GM21367 (cell line): ENCODE results near the gene HOXA4.

Source experiments
- ATAC-seq: cut with Tn5 transposase; IDR thresholded peaks from one replicate; pipeline ENCODE4 v1.9.1; 2021; ENCODE audit not compliant: unreplicated experiment

Gene HOXA4

GRCh38 chr7:27095050-27095896, 35.3 kb downstream of the HOXA4 start:
- no peak for ATAC-seq

GRCh38 chr7:27094304-27095049, 36.1 kb downstream of the HOXA4 start:
- ATAC-seq, result no peak

GRCh38 chr7:27093184-27093895, 37.2 kb downstream of the HOXA4 start:
- no peak for ATAC-seq

- ATAC-seq, result no peak
Measured at GRCh38 chr7:27092819-27093110, 37.8 kb downstream of the HOXA4 start.

- ATAC-seq, result no peak
Measured at GRCh38 chr7:27091941-27092818, 38.4 kb downstream of the HOXA4 start.

- no peak for ATAC-seq
Measured at GRCh38 chr7:27091105-27091504, 39.5 kb downstream of the HOXA4 start.

GRCh38 chr7:27088002-27088922, 42.3 kb downstream of the HOXA4 start:
- ATAC-seq, result no peak

GRCh38 chr7:27083646-27084045, 46.9 kb downstream of the HOXA4 start:
- no peak for ATAC-seq

- ATAC-seq, result no peak
Measured at GRCh38 chr7:27082171-27082570, 48.4 kb downstream of the HOXA4 start.

GRCh38 chr7:27080844-27081436, 49.6 kb downstream of the HOXA4 start:
- ATAC-seq, result no peak

- no peak for ATAC-seq
Measured at GRCh38 chr7:27079234-27079975, 51.2 kb downstream of the HOXA4 start.

- no peak for ATAC-seq
Measured at GRCh38 chr7:27078616-27079233, 51.8 kb downstream of the HOXA4 start.
